GM12892 (cell line): ENCODE data around the gene KRTCAP2. TPM values are rescaled to one million over a fixed set of nuclear protein-coding genes. Genes with fewer than 3 reads are reported as not detected.
"Not testable (repeated sequence)": the region's sequence is repeated elsewhere in the genome, so short reads cannot be mapped to it uniquely, and the experiment has no call there.

ENCODE experiments used
- DNase-seq: peaks from one replicate; pipeline ENCODE4 v3.0.0; 2011; ENCODE audit not compliant: insufficient read length
- FAIRE-seq: peaks from 2 replicates; lab custom pipeline; 2011; peaks lifted over from hg19 to GRCh38; lab: Jason Lieb, UNC
- POLR2A ChIP-seq: IDR thresholded peaks from 2 replicates; pipeline ENCODE4 v1.6.1; 2011; ENCODE audit warnings: low read depth, low read length, control low read depth
- POLR2AphosphoS5 ChIP-seq: IDR thresholded peaks from 2 replicates; pipeline ENCODE4 v1.6.1; 2011; ENCODE audit warnings: low read depth, low read length, control low read depth
- TAF1 ChIP-seq: IDR thresholded peaks from 2 replicates; pipeline ENCODE4 v1.6.1; 2011; ENCODE audit warnings: low read depth, mild to moderate bottlenecking, control low read depth, low read length, borderline replicate concordance
- polyA plus RNA-seq: library from polyadenylated mRNA; unstranded; fragments of >200 nt; gene quantifications from one replicate; pipeline ENCODE4 v1.2.1, GENCODE V29; 2012; ENCODE audit warnings: missing spikeins, inconsistent platforms; ENCODE audit not compliant: missing spikeins

Gene KRTCAP2
- polyA plus RNA-seq: 92.9 TPM

DNA sequence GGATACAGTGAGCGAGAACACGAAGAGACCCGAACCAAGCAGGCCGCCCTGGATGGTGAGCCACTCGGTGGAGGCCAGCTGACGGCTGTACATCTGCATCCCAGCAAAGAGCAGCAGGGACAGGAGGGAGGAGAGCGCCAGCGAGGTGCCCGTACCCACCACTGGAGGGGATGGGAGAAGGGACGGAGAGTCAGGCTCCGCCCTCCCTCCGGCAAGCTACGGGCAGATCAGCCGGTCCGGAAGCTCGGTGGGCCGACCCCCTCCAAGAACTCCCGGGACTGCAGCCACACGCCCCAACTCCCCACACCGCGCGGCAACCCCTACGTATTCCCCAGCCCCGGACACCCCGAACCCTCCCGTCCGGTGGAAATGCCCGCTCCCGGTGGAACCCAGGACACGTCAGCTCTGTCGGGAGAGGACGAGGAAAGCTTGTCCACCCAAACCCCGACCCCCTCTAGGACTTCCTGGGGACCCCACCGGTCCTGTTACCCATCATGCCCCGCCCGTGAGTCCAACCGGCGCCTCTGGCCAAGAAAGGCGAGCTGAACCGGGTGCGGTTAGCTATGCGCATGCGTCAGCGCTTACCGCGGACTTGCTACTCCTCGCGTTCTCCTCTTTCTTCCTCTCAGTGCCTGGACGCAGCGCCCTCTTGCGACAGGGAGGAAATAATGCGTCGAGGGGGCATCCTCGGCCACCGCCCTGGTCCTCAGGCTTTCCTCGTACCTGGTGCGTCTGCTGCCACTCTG lies at the start of gene KRTCAP2:
TSS of gene KRTCAP2 (minus strand) at position 573 of the 746 bp plus-strand sequence. CDS start at position 493, 80 bp downstream.
- peak; percentile 100 for FAIRE-seq
- peak; percentile 96 for DNase-seq
- peak; percentile 85 for TF ChIP-seq POLR2A
- peak; percentile 36; the same call in 1 of the 2 replicates for TF ChIP-seq TAF1
- TF ChIP-seq POLR2AphosphoS5: peak; percentile 88

GRCh38 chr1:155220211-155220965 lies 47.3 kb upstream of the KRTCAP2 start:
- DNase-seq, FAIRE-seq: not testable (repeated sequence)

DNA sequence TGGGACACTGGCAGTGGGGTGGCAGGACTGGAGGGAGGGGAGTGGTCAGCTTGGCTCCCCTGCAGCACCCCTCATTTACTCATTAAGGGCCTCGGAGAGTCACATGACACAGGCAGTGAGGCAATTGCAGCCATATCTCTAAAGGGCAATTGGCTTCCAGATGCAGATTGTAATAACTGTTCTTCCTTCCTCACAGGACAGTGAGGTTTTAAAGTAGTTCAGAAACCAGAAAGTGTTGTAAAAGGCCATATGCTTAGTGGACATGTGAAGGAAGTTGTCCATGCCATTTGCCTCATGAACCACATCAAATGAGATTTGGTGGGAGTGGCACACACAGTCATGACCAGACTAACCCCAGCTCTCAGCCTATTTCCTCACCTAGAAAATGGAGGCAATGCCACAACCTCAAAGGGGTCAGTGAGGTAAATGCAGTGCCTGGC lies 46.5 kb upstream of the KRTCAP2 start:
- TF ChIP-seq POLR2A (no peak), TAF1 (no peak), POLR2AphosphoS5 (no peak)
- DNase-seq (no peak), FAIRE-seq (no peak)

- DNase-seq (no peak), FAIRE-seq (no peak)
- TF ChIP-seq POLR2A: no peak
- TF ChIP-seq POLR2AphosphoS5: no peak
- no peak for TF ChIP-seq TAF1
These were observed 45.9 kb upstream of the KRTCAP2 start for GRCh38 chr1:155218854-155219591.

DNA sequence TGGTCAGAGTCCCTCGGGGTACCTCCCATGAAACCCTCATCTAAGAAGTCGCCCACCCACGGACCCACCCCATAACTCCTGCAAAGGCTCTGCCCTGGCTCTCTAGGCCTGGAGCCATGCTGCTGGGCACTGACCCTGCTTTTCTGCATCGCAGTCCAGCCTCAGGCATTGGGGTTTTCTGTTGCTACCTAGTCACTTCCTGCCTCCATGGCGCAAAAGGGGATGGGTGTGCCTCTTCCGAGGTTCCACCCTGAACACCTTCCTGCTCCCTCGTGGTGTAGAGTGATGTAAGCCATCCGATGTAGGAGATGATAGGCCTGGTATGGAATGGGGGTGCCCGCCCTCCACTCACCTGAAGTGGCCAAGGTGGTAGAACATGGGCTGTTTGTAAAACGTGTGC lies 41.6 kb upstream of the KRTCAP2 start:
- not testable (repeated sequence) for FAIRE-seq, DNase-seq

GRCh38 chr1:155212051-155212440 lies 38.9 kb upstream of the KRTCAP2 start:
- DNase-seq, FAIRE-seq: not testable (repeated sequence)

GRCh38 chr1:155211381-155212050 lies 38.4 kb upstream of the KRTCAP2 start:
- not testable (repeated sequence) for DNase-seq, FAIRE-seq

DNA sequence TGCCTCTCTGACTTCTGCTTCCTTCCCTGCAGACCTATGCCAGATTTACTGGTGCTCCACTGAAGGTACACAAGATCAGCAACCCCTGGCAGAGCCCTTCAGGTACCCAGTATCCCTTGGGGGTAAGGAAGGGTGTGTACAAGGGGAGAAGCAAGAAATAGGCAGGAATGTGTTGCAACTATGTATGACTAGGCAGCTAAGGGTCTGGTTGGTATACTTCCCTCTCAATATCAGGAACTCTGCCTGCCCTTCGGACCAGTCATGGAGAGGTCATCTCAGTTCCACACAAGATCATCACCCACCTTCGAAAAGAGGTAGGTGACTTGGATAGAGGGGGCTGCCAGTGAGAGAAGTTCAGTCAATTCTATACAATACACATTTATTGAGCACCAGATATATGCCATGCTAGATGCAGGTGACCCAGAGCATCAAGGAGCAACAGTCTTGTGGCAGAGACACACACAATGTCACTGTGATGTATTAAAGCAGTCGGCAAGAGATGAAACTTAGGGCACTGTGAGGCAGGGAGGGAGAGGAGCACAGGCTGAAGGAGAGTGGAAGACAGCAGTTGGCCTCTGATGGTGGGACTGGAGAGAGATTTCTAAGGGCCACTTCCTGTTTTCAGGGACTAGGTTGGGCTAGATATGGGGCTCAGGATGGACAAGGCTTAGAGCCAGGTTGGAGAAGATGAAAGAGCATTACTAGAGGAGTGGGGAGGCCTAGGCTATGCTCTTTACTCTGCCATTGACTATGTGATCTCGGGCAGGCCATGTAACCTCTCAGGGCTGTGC lies 37.4 kb upstream of the KRTCAP2 start:
- DNase-seq (no peak), FAIRE-seq (no peak)
- TF ChIP-seq POLR2A (no peak), TAF1 (no peak), POLR2AphosphoS5 (no peak)

- TF ChIP-seq TAF1: no peak
- no peak for TF ChIP-seq POLR2AphosphoS5
- TF ChIP-seq POLR2A: no peak
- no peak for FAIRE-seq
- no peak for DNase-seq
These were observed 36.2 kb upstream of the KRTCAP2 start for GRCh38 chr1:155209312-155209721.

GRCh38 chr1:155208541-155209311 lies 35.6 kb upstream of the KRTCAP2 start, which contains the start of gene MTX1:
TSS of gene MTX1 (plus strand) at chr1:155208695. CDS start at chr1:155208805, 110 bp downstream.
- TF ChIP-seq POLR2AphosphoS5 (peak; percentile 56; the same call in 1 of the 2 replicates), TAF1 (peak; percentile 63; the same call in 1 of the 2 replicates), POLR2A (peak; percentile 56; the same call in 1 of the 2 replicates)
- DNase-seq (peak; percentile 90), FAIRE-seq (peak; percentile 78)
